ENCODE data around the gene LRRC52. TPM values are rescaled to one million over a fixed set of nuclear protein-coding genes. Genes with fewer than 3 reads are reported as not detected.

LRRC52 gene
- total and polyA plus RNA-seq, 2 of the 8 experiments (the other 6 are each of a cell fraction or from before 2014, with no cell fraction given), result 0.05 TPM; not detected in 1

GRCh38 chr1:165545974-165546373 lies 2.2 kb downstream of the LRRC52 start:
- POLR2A ChIA-PET (ENCODE audit: partially characterized antibody), result no interaction called here
- Histone ChIP-seq H4K8ac (ENCODE audit: extremely low read depth, insufficient read depth, low read length) (no peak overlapping the region), H3K23ac (ENCODE audit: insufficient read length) (no peak overlapping the region), H2BK120ac (replicated peaks; ENCODE audit: low read depth, low read length) (no peak overlapping the region), H3K4me1 (replicated peaks in 1 of 4; ENCODE audit: control insufficient read depth in 3 of 4, insufficient read depth in 4 of 4, low read length in 3 of 4) (peaks cover 4 to 10% (median 7%) of the 10 kb centered on the region in 4 experiments; a peak in 5 of 7 replicates), H3K79me2 (ENCODE audit: control insufficient read depth in 1 of 2, insufficient read depth in 2 of 2, low read length in 2 of 2) (no peaks in the 10 kb centered on the region), H3K79me1 (ENCODE audit: low read depth, low read length) (no peaks in the 10 kb centered on the region), H2AFZ (ENCODE audit: low read length) (no peak overlapping the region), H3K23me2 (ENCODE audit: low read depth, low read length) (no peaks in the 10 kb centered on the region), H3K4me3 (ENCODE audit: extremely low read depth in 1 of 4, insufficient read depth in 2 of 4, low read depth in 3 of 4, low read length in 4 of 4) (no peak overlapping the region), H2BK20ac (ENCODE audit: low read length) (no peak overlapping the region), H2AK5ac (ENCODE audit: low read depth, low read length) (no peak overlapping the region), H3K27me3 (replicated peaks in 1 of 4; ENCODE audit: control insufficient read depth in 3 of 4, extremely low read depth in 1 of 4, insufficient read depth in 3 of 4, low read length in 3 of 4) (peaks cover 0 to 12% (median 8%) of the 10 kb centered on the region in 4 experiments; a peak in 4 of 7 replicates), H3K9ac (replicated peaks in 1 of 4; ENCODE audit: extremely low read depth in 1 of 4, low read depth in 3 of 4, low read length in 3 of 4) (no peak overlapping the region), H3K56ac (replicated peaks; ENCODE audit: insufficient read length, low read depth, low read length) (no peak overlapping the region), H4K20me1 (replicated peaks in 1 of 2; ENCODE audit: control insufficient read depth in 1 of 2, insufficient read depth in 2 of 2, low read length in 2 of 2) (no peaks in the 10 kb centered on the region), H3K4me2 (ENCODE audit: insufficient read depth in 1 of 2, low read depth in 2 of 2, low read length in 2 of 2) (no peak overlapping the region), H3K27ac (ENCODE audit: low read depth, low read length) (no peak overlapping the region), H3K18ac (ENCODE audit: extremely low read depth, low read length) (no peak overlapping the region), H3K14ac (ENCODE audit: insufficient read length) (no peak overlapping the region), H3K36me3 (ENCODE audit: control insufficient read depth in 2 of 4, insufficient read depth in 4 of 4, low read length in 3 of 4) (no peaks in the 10 kb centered on the region), H2BK5ac (ENCODE audit: low read depth, low read length) (no peak overlapping the region), H3K9me3 (ENCODE audit: insufficient read depth in 2 of 2, low read depth in 1 of 2, low read length in 1 of 2) (no peaks in the 10 kb centered on the region), H4K5ac (ENCODE audit: insufficient read length, low read depth, low read length) (no peak overlapping the region), H3K4ac (replicated peaks; ENCODE audit: insufficient read length, low read depth, low read length) (no peak overlapping the region), H4K91ac (replicated peaks; ENCODE audit: insufficient read length, low read length) (no peak overlapping the region), H2BK12ac (ENCODE audit: low read depth, low read length) (no peak overlapping the region), H2BK15ac (ENCODE audit: low read length) (no peak overlapping the region)
- 57% methylated on average over 2 of the region's 2 CpGs; no CpG with 5 or more reads in 1 of the 2 experiments for WGBS, 2 experiments (ENCODE audit: extremely low coverage in 1 of 2, insufficient coverage in 1 of 2, insufficient read length in 1 of 2, insufficient replicate concordance in 2 of 2, low coverage in 1 of 2, low lambda C conversion rate in 2 of 2, missing lambda C conversion rate in 1 of 2)
- DNase-seq (ENCODE audit: low read depth in 1 of 2, low spot score in 2 of 2), result no peak
- CTCF ChIA-PET (ENCODE audit: partially characterized antibody), result interaction anchor here (0.9 to 1.4 kb wide), 2 partner anchors 48 to 114 kb away, joined by 4 to 5 read pairs; no protein-coding TSS in a partner anchor
- no peak for FAIRE-seq
- TF ChIP-seq MAFK (IDR thresholded peaks at IDR 0.05; ENCODE audit: low read depth, low read length) (no peak), RXRA (IDR thresholded peaks at IDR 0.05; ENCODE audit: insufficient read depth, low read depth, low read length) (no peak)
